Keratinocyte (primary cell): ENCODE results near the gene SLC38A6. TPM values are rescaled to one million over a fixed set of nuclear protein-coding genes. Genes with fewer than 3 reads are reported as not detected.

Experiments used
- DNase-seq: peaks from one replicate; pipeline ENCODE4 v3.0.0-alpha.2; 2011; ENCODE audit warnings: low read depth, missing footprints, low spot score
- FAIRE-seq: peaks from 2 replicates; lab custom pipeline; 2011; peaks lifted over from hg19 to GRCh38; lab: Jason Lieb, UNC
- H2AFZ ChIP-seq: 2 replicates; pipeline ENCODE4 v1.6.0; 2012; ENCODE audit warnings: low read length, control low read depth, inconsistent platforms; ENCODE audit not compliant: control insufficient read depth
- H3K27ac ChIP-seq: 2 replicates; pipeline ENCODE4 v1.5.1; 2011; ENCODE audit warnings: low read length; ENCODE audit not compliant: control insufficient read depth, insufficient read depth
- H3K27me3 ChIP-seq: 3 replicates; pipeline ENCODE4 v1.6.0; 2011; ENCODE audit warnings: low read length; ENCODE audit not compliant: control insufficient read depth, insufficient read depth; ENCODE audit errors: extremely low read depth
- H3K36me3 ChIP-seq, 2 experiments: 2 replicates in 1 of 2; 3 replicates in 1 of 2; pipeline ENCODE4 v1.5.1; 2011; ENCODE audit warnings: low read length in 2 of 2, mild to moderate bottlenecking in 1 of 2; ENCODE audit not compliant: control insufficient read depth in 2 of 2, insufficient read depth in 2 of 2; ENCODE audit errors: extremely low read depth in 1 of 2
- H3K4me1 ChIP-seq: 3 replicates; pipeline ENCODE4 v1.5.1; 2011; ENCODE audit warnings: low read length; ENCODE audit not compliant: control insufficient read depth, insufficient read depth; ENCODE audit errors: extremely low read depth
- H3K4me2 ChIP-seq: 3 replicates; pipeline ENCODE4 v1.6.0; 2011; ENCODE audit warnings: low read depth, low read length; ENCODE audit not compliant: control insufficient read depth, insufficient read depth; ENCODE audit errors: extremely low read depth
- H3K4me3 ChIP-seq, 3 experiments: fragments of 200-600 bp in 1 of 3; sonication (generic) in 1 of 3; 2 replicates in 2 of 3; 3 replicates in 1 of 3; pipeline ENCODE4 v1.5.1; 2011 to 2016; ENCODE audit warnings: low read length in 3 of 3, mild to moderate bottlenecking in 3 of 3, control low read depth in 2 of 3, inconsistent platforms in 1 of 3, low read depth in 1 of 3, mixed read lengths in 1 of 3, mixed run types in 1 of 3, moderate library complexity in 1 of 3; ENCODE audit not compliant: control insufficient read depth in 2 of 3, insufficient read depth in 2 of 3; ENCODE audit errors: extremely low read depth in 1 of 3
- H3K79me2 ChIP-seq: 2 replicates; pipeline ENCODE4 v1.6.0; 2012; ENCODE audit warnings: low read length; ENCODE audit not compliant: control insufficient read depth, insufficient read depth
- H3K9ac ChIP-seq: 3 replicates; pipeline ENCODE4 v1.6.0; 2011; ENCODE audit warnings: low read length; ENCODE audit not compliant: control insufficient read depth, insufficient read depth; ENCODE audit errors: extremely low read depth
- H3K9me1 ChIP-seq: 3 replicates; pipeline ENCODE4 v1.6.0; 2011; ENCODE audit warnings: low read length; ENCODE audit not compliant: control insufficient read depth, insufficient read depth; ENCODE audit errors: extremely low read depth
- H3K9me3 ChIP-seq: 2 replicates; pipeline ENCODE4 v1.5.1; 2012; ENCODE audit warnings: low read depth, low read length; ENCODE audit not compliant: control insufficient read depth
- H4K20me1 ChIP-seq: 3 replicates; pipeline ENCODE4 v1.6.0; 2011; ENCODE audit warnings: low read length; ENCODE audit not compliant: control insufficient read depth, insufficient read depth; ENCODE audit errors: extremely low read depth
- EZH2 ChIP-seq: IDR thresholded peaks from one replicate; pipeline ENCODE4 v1.6.1; 2012; ENCODE audit warnings: inconsistent platforms, mild to moderate bottlenecking, low read length, moderate library complexity
- dilution Hi-C: fragments of 300-500 bp; cut with MboI; formaldehyde crosslinking; loops from one replicate; pipeline ENCODE4 v1.7.0; 2020; ENCODE audit warnings: low sequenced_read_pairs; ENCODE audit not compliant: extremely low pct_ligation_motif_present
- polyA plus RNA-seq, 5 experiments: library from polyadenylated mRNA; depleted of rRNA in 3 of 5; stranded (reverse) in 3 of 5; stranded (forward) in 1 of 5; unstranded in 1 of 5; fragments of >200 nt; gene quantifications; 1 replicate in 1 of 5; 2 replicates in 3 of 5; 3 replicates in 1 of 5; pipeline versions ENCODE4 v1.2.1 to v1.2.3, GENCODE V29; 2011 to 2012; ENCODE audit warnings: missing spikeins in 2 of 5, low read depth in 1 of 5, low replicate concordance in 1 of 5
- TF ChIP-seq, protein P1 (sequence below), 3 experiments: IDR thresholded peaks in 1 of 3; conservative IDR thresholded peaks in 1 of 3; optimal IDR thresholded peaks in 1 of 3; 2 replicates in 2 of 3; 3 replicates in 1 of 3; pipeline versions ENCODE3 to v1.5.1; 2011; ENCODE audit warnings: low read length in 3 of 3, mild to moderate bottlenecking in 3 of 3, moderate library complexity in 2 of 3, control low read depth in 1 of 3, inconsistent platforms in 1 of 3; ENCODE audit not compliant: insufficient read depth in 2 of 3; ENCODE audit errors: extremely low read depth in 1 of 3

Gene SLC38A6
- polyA plus RNA-seq, 1 donor (not counting 4 experiments of a cell fraction or from before 2014, with no cell fraction given), result 15.7 TPM

DNA sequence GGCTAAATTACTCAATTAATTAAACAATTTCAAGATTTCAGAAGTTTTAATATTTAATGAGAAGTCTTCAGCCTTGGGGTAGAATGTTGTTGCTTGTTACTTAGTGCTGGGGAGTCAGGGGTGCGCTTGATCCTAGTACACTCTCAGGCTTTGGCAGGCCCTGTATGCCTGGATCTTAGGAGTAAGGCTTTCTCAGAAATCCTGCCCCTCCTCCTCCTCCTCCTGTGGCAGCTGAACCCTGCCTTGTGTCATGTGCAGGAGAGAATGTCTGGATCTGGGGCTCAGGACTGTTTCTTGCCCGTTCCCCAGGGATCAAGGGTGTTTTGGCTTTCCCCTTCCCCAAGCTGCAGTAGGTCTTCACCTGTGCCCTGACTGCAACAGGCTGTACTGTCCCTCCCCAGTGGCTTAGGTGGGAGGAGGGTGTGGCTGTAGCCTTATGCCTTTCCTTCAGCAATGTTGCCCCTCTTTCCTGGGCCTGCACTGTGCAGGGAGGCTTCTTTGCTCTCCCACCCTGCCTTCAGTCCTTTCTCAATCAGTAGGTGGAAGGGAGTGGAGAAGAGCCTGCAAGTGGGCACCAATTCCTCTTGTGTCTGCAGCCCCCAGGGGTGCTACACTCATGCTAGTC is 108.2 kb downstream of the SLC38A6 start:
- H3K9ac ChIP-seq, result no peak overlapping the region
- H3K4me3 ChIP-seq, result no peak overlapping the region
- H3K27me3 ChIP-seq, result no peaks in the 10 kb centered on the region
- H3K27ac ChIP-seq, result no peak overlapping the region
- no peaks in the 10 kb centered on the region for H3K9me3 ChIP-seq
- TF ChIP-seq, protein P1, sequence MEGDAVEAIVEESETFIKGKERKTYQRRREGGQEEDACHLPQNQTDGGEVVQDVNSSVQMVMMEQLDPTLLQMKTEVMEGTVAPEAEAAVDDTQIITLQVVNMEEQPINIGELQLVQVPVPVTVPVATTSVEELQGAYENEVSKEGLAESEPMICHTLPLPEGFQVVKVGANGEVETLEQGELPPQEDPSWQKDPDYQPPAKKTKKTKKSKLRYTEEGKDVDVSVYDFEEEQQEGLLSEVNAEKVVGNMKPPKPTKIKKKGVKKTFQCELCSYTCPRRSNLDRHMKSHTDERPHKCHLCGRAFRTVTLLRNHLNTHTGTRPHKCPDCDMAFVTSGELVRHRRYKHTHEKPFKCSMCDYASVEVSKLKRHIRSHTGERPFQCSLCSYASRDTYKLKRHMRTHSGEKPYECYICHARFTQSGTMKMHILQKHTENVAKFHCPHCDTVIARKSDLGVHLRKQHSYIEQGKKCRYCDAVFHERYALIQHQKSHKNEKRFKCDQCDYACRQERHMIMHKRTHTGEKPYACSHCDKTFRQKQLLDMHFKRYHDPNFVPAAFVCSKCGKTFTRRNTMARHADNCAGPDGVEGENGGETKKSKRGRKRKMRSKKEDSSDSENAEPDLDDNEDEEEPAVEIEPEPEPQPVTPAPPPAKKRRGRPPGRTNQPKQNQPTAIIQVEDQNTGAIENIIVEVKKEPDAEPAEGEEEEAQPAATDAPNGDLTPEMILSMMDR (optimal IDR thresholded peaks at IDR 0.05 in 1 of 3, IDR thresholded peaks at IDR 0.05 in 1 of 3, conservative IDR thresholded peaks at IDR 0.05 in 1 of 3; ENCODE audit: extremely low read depth in 1 of 3, insufficient read depth in 2 of 3, low read length in 3 of 3), result no peak
- TF ChIP-seq EZH2, result no peak
- no peaks in the 10 kb centered on the region for H4K20me1 ChIP-seq
- H2AFZ ChIP-seq, result no peak overlapping the region
- H3K9me1 ChIP-seq, result no peaks in the 10 kb centered on the region
- dilution Hi-C loops, result no loop called here
- no peak for DNase-seq
- no peaks in the 10 kb centered on the region for H3K79me2 ChIP-seq
- H3K36me3 ChIP-seq, result no peaks in the 10 kb centered on the region
- FAIRE-seq, result no peak
- H3K4me1 ChIP-seq, result no peaks in the 10 kb centered on the region
- H3K4me2 ChIP-seq, result no peak overlapping the region

- no peak overlapping the region for H3K4me2 ChIP-seq
- dilution Hi-C loops, result no loop called here
Measured at GRCh38 chr14:61090432-61091216, 109.6 kb downstream of the SLC38A6 start.

More at GRCh38 chr14:61090432-61091216, 109.6 kb downstream of the SLC38A6 start:
- Histone ChIP-seq H3K79me2 (no peaks in the 10 kb centered on the region), H3K4me1 (no peaks in the 10 kb centered on the region), H3K4me3 (no peak overlapping the region), H3K9ac (no peak overlapping the region), H3K36me3 (no peaks in the 10 kb centered on the region), H3K9me3 (no peaks in the 10 kb centered on the region), H4K20me1 (no peaks in the 10 kb centered on the region), H3K27me3 (no peaks in the 10 kb centered on the region), H2AFZ (no peak overlapping the region), H3K27ac (no peak overlapping the region), H3K9me1 (no peaks in the 10 kb centered on the region)
- no peak for DNase-seq
- FAIRE-seq, result no peak
- TF ChIP-seq, protein P1 (optimal IDR thresholded peaks at IDR 0.05 in 1 of 3, IDR thresholded peaks at IDR 0.05 in 1 of 3, conservative IDR thresholded peaks at IDR 0.05 in 1 of 3; ENCODE audit: extremely low read depth in 1 of 3, insufficient read depth in 2 of 3, low read length in 3 of 3), result no peak
- no peak for TF ChIP-seq EZH2
